GM19463 (cell line): ENCODE measurements around the gene MARK3.

Experiments
- ATAC-seq: cut with Tn5 transposase; IDR thresholded peaks from one replicate; pipeline ENCODE4 v1.9.1; 2021; ENCODE audit warnings: mild to moderate bottlenecking, moderate library complexity; ENCODE audit not compliant: unreplicated experiment

The MARK3 gene

GRCh38 chr14:103546652-103547454 lies 161.6 kb downstream of the MARK3 start:
- ATAC-seq = peak; percentile 63

DNA sequence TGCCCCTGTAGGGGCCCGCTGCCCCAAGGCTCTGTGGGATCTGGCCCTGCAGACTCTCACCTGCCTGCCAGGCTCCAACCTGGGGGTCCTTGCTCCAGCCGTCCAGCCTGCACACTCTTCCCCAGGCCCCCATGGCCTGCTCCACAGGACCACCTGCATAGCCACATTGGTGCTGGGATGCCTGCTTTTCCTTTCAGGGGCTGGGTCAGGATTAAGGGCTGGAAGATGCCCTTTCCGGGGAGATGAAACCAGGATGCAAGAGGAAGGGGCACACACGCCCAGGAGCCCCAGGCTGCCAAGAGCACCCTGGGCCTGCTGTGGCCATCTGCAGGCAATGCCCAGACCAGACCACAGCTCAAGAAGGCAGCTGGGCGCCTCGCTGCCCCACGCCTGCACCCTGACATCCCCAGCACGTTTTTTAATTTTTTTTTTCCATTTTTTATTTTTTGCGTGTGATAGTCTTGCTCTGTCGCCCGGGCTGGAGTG lies 162.3 kb downstream of the MARK3 start:
- ATAC-seq = no peak

DNA sequence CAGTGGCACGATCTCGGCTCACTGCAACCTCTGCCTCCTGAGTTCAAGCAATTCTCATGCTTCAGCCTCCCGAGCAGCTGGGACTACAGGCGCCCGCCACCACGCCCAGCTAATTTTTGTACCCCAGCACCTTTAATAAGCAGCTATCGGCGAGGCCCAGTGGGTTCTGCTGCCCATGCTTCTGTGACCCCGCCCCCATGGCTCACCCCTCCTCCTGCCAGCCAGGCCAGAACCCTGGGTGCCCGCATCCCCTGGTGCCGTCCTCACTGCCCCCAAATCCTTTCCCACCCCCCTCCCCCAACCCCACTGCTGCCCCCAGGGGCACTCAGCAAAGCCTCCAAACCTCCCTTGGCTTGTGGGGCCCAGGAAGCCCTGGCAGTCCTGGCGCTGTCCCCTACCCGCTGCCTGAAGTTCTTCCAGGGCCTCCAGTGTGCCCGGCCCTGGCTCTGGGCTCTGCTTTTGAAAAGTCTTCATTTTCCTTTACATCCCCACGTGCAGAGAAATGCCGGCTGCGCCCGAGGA lies 162.8 kb downstream of the MARK3 start:
- ATAC-seq = no peak

DNA sequence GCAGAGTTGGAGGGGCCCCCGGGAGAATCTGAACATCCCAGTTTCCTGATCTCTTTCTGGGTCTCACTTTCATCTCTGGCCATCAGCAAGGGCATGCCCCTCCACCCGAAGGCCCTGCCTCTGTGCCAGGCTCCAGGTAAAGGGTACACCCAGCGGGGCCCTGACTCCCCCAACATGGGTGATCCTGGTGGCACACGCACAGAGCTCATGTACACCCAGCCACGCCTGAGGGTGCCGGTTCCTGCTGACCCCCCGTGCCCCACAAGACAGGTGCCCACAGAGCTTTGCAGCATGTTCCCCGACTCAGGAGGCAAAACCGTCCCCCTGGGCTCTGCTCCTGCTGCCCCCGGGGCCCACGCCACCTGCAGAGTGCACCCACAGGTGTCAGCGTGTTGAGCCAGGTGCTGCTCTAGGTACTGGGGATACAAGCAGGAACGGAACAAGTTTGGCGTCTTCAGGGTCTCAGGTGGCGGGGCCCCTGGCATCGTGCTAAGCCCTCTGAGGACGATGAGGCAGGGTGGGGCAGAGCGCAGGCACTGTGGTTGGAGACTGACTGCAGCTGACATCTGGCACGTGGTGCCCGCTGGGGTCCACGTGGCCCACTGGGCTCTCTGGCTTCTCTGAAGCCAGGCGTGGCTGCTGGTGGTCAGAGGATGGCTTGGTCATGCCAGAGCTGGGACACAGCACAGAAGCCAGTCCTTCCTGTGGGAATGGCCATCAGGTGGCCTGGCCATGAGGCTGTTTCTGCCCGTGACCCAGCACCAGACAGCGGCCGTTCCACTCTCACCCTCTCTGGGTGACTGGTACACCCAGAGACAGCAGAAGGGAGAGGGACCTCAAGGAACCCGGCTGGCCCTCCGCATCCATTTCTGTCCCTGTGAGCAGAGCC lies 163.5 kb downstream of the MARK3 start:
- no peak for ATAC-seq

DNA sequence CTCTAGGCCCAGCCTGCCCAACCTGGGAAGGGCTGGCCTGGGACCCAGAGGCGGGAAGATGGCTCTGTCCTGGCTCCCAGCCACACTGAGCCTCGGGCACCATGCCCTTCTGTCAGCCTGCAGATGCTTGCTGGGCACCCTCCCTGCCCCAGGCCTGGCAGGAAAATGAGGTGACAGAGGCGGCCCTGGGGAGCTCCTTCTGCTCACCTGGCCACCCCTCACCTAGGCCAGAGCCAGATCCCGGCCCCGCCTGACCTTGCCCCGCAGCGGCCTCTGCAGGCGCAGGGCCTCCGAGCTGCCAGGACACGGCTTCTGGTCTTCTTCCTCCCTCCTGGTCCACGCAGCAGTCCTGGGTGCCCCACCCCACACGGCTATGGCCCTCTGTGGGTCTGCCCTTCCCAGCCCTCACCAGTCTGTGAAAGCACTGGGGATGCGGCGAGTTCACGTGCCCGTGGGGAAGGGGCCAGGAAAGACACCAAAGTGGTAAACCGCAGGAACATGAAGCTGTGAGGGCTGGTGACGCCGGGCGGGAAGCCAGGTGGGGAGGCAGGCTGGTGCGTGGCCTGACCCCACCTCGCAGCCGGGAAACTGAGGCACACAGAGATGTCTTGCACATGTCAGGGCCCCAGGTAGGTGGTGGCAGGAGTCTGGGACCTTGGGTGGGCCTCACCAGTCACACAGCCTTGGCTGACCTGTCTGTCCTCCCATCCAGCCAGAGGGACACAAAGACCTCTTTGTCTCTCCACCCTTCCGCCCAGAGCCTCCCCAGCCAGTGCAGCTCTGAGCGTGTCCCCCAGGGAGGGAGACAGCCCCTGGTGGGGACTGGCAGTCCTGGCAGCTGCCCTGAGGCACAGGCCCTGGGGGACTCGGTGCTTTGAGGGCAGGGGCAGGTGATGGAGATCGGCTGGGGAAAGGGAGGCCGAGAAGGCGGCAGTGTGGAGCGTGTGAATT lies 164.4 kb downstream of the MARK3 start:
- ATAC-seq = no peak

- no peak for ATAC-seq
Measured at GRCh38 chr14:103550451-103551337, 165.5 kb downstream of the MARK3 start.

DNA sequence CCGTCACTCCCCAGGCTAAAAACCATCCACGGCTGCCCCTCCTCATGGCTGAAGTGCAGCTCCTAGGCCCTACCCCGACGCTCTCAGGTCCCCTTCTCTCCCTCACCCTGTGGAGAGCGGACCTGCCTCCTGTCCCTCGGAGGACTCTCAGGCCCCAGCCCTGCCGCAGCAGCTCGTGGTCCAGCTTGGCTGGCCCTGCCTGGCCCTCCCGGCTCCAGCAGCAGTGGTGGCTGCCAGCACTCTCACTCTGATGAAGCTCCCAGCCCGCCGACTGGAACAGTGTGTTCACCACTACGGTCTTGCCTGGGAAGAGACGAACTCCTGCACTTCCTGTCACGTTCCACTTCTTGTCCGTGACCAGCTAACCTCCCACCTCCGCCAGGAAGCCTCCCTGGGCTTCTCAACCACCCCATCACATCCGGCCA lies 166.1 kb downstream of the MARK3 start:
- no peak for ATAC-seq

- ATAC-seq = no peak
Measured at GRCh38 chr14:103552011-103552845, 167.0 kb downstream of the MARK3 start.

GRCh38 chr14:103552846-103553210 lies 167.6 kb downstream of the MARK3 start:
- no peak for ATAC-seq
